ENCODE data around the gene UBE2D4.

Gene UBE2D4

GRCh38 chr7:43906331-43907010 is 19.8 kb upstream of the UBE2D4 start, which contains the start of gene URGCP:
URGCP (minus strand) TSS chr7:43906596; CDS start chr7:43906575, 21 bp downstream.
- no peak for TF ChIP-seq CTCF (conservative IDR thresholded peaks at IDR 0.05; ENCODE audit: low read depth)

GRCh38 chr7:43914795-43915194 is 11.4 kb upstream of the UBE2D4 start:
- CTCF ChIA-PET, result interaction anchor here (0.5 kb wide), 1 partner anchor 907 kb away, joined by 5 read pairs; no protein-coding TSS in a partner anchor
- POLR2A ChIA-PET (ENCODE audit: low non-redundant PET), result no interaction called here
- no peak for TF ChIP-seq CTCF (conservative IDR thresholded peaks at IDR 0.05; ENCODE audit: low read depth)
- no peak overlapping the region for H3K27ac ChIP-seq
- DNase-seq (ENCODE audit: low spot score), result no peak

More at GRCh38 chr7:43906331-43907010, 19.8 kb upstream of the UBE2D4 start, which contains the start of gene URGCP:
- H3K27ac ChIP-seq, result peak within 1 kb of the TSS; percentile 85
- ChIA-PET CTCF (interaction anchor here (0.9 kb wide), 1 partner anchor 68 kb away, joined by 3 read pairs; no protein-coding TSS in a partner anchor), POLR2A (ENCODE audit: low non-redundant PET) (no interaction called here)
- DNase-seq (ENCODE audit: low spot score), result peak; percentile 65

- no peak overlapping the region for H3K27ac ChIP-seq
- CTCF ChIA-PET, result no interaction called here
- POLR2A ChIA-PET (ENCODE audit: low non-redundant PET), result no interaction called here
- DNase-seq (ENCODE audit: low spot score), result no peak
- TF ChIP-seq CTCF (conservative IDR thresholded peaks at IDR 0.05; ENCODE audit: low read depth), result no peak
Observed at GRCh38 chr7:43915907-43916306, 10.3 kb upstream of the UBE2D4 start.

GRCh38 chr7:43921423-43921822 is 4.8 kb upstream of the UBE2D4 start:
- ChIA-PET CTCF (interaction anchor here (0.6 kb wide), 1 partner anchor 157 kb away, joined by 3 read pairs; no protein-coding TSS in a partner anchor), POLR2A (ENCODE audit: low non-redundant PET) (no interaction called here)

GRCh38 chr7:43922726-43923125 is 3.5 kb upstream of the UBE2D4 start:
- no peak overlapping the region for H3K27ac ChIP-seq
- DNase-seq (ENCODE audit: low spot score), result no peak
- CTCF ChIA-PET, result interaction anchor here (0.6 kb wide), 1 partner anchor 80 kb away, joined by 5 read pairs; no protein-coding TSS in a partner anchor
- no peak for TF ChIP-seq CTCF (conservative IDR thresholded peaks at IDR 0.05; ENCODE audit: low read depth)
- POLR2A ChIA-PET (ENCODE audit: low non-redundant PET), result no interaction called here

More at GRCh38 chr7:43921423-43921822, 4.8 kb upstream of the UBE2D4 start:
- TF ChIP-seq CTCF (conservative IDR thresholded peaks at IDR 0.05; ENCODE audit: low read depth), result no peak
- H3K27ac ChIP-seq, result no peak overlapping the region
- DNase-seq (ENCODE audit: low spot score), result no peak

- no peak for DNase-seq (ENCODE audit: low spot score)
- POLR2A ChIA-PET (ENCODE audit: low non-redundant PET), result interaction anchor here (0.6 kb wide), 2 partner anchors 32 to 33 kb away, joined by 4 to 9 read pairs; no protein-coding TSS in a partner anchor
- 0 out of 2 replicates have a peak, but pooled peaks have one; percentile 13 for TF ChIP-seq CTCF (conservative IDR thresholded peaks at IDR 0.05; ENCODE audit: low read depth)
- peak overlapping the region; percentile 91 for H3K27ac ChIP-seq
- CTCF ChIA-PET, result interaction anchor here (1.1 kb wide), 1 partner anchor 17 kb away, joined by 3 read pairs; no protein-coding TSS in a partner anchor
Observed at GRCh38 chr7:43926798-43927123, 525 bp downstream of the UBE2D4 start.

Data from RWPE1 (cell line).